GM18505 (cell line): Measurements from ENCODE around the gene AIF1.
A peak's percentile ranks its signal among the peaks of the same experiment; 100 is the strongest.

Source experiments
- ATAC-seq: cut with Tn5 transposase; IDR thresholded peaks from one replicate; pipeline ENCODE4 v1.9.1; 2021; ENCODE audit not compliant: unreplicated experiment
- POLR2A ChIP-seq: IDR thresholded peaks from 4 replicates; pipeline ENCODE4 v1.6.1; 2011; ENCODE audit warnings: borderline replicate concordance; ENCODE audit not compliant: insufficient read depth, insufficient read length; ENCODE audit errors: extremely low read depth

The AIF1 gene

GRCh38 chr6:31652925-31653724 lies 38.1 kb downstream of the AIF1 start:
- TF ChIP-seq POLR2A, result no peak
- ATAC-seq, result peak; percentile 48

GRCh38 chr6:31654574-31655348 lies 39.7 kb downstream of the AIF1 start:
- ATAC-seq, result no peak
- no peak for TF ChIP-seq POLR2A

GRCh38 chr6:31655349-31656237 lies 40.6 kb downstream of the AIF1 start, which contains the start of gene APOM:
Gene APOM, plus strand, starts transcription at chr6:31655894. Its CDS starts 73 bp downstream, at chr6:31655967.
- ATAC-seq, result no peak

GRCh38 chr6:31657406-31658157 lies 42.5 kb downstream of the AIF1 start:
- no peak for TF ChIP-seq POLR2A
- no peak for ATAC-seq

More at GRCh38 chr6:31655349-31656237, 40.6 kb downstream of the AIF1 start, which contains the start of gene APOM:
- TF ChIP-seq POLR2A, result no peak

- ATAC-seq, result no peak
- TF ChIP-seq POLR2A, result no peak
These were observed 43.2 kb downstream of the AIF1 start for GRCh38 chr6:31658158-31658688.

- no peak for ATAC-seq
- TF ChIP-seq POLR2A, result no peak
These were observed 44.1 kb downstream of the AIF1 start for GRCh38 chr6:31658983-31659648.

- TF ChIP-seq POLR2A, result no peak
These were observed 44.8 kb downstream of the AIF1 start for GRCh38 chr6:31659649-31660380.

GRCh38 chr6:31660381-31661261 lies 45.6 kb downstream of the AIF1 start, which contains the start of gene C6orf47:
Gene C6orf47, minus strand, starts transcription at chr6:31660778. Its CDS starts 831 bp downstream, at chr6:31659947.
- peak; percentile 39 for ATAC-seq
- TF ChIP-seq POLR2A, result peak; percentile 94

More at GRCh38 chr6:31659649-31660380, 44.8 kb downstream of the AIF1 start:
- no peak for ATAC-seq

- TF ChIP-seq POLR2A, result no peak
- ATAC-seq, result no peak
These were observed 46.5 kb downstream of the AIF1 start for GRCh38 chr6:31661262-31662123.

GRCh38 chr6:31662124-31662723 lies 47.2 kb downstream of the AIF1 start:
- no peak for TF ChIP-seq POLR2A

More at GRCh38 chr6:31662124-31662723, 47.2 kb downstream of the AIF1 start:
- no peak for ATAC-seq
